Right hindlimb (tissue), 1 donor: Measurements from ENCODE around the gene TNRC6C.
"Not testable (repeated sequence)": the region's sequence is repeated elsewhere in the genome, so short reads cannot be mapped to it uniquely, and the experiment has no call there.

Experiments used
- DNase-seq: peaks from one replicate; pipeline ENCODE4 v3.0.0-alpha.2; 2018

The TNRC6C gene

DNA sequence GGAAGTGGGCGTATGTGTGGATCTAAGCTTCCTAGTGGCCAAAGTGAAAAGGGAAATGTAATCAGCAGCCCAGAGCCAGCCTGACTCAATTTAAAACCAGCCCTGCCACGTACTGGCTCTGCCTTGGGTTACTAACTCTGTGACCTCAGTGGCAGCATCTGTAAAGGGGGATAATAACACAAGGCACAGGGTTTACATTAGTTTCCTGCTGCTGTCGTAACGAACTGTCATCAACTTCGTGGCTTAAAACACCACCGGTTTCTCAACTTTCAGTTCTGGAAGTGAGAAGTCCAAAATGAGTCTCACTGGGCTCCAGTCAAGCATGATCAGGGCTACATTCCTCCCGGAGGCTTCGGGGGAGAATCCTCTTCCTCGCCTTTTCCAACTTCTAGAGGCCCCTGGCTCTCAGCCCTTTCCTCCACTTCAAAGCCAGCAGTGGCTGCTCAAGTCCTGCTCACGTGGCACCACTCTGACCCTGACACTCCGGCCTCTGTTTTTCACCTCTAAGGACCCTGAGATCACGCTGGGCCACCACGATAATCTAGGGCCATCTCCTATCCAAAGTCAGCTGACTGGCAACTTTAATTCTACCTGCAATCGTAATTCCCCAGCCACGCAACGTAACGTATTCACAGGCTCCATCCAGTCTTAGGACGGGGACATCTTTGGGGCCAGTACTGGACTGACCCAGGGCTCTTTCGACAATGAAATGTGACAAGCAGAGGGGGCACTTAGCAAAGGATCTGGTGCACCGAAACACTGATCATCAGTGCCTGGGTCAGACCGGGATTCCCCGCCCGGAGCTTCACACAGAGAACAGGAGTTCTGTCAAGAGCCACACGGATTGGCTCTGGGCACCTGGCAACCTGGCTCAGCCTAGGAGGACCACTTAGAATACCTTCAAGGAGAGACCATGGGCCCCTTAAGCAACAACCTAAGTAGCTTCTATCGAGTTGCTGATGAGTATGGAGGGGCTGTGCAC lies 155.6 kb downstream of the TNRC6C start:
- DNase-seq, result no peak

DNA sequence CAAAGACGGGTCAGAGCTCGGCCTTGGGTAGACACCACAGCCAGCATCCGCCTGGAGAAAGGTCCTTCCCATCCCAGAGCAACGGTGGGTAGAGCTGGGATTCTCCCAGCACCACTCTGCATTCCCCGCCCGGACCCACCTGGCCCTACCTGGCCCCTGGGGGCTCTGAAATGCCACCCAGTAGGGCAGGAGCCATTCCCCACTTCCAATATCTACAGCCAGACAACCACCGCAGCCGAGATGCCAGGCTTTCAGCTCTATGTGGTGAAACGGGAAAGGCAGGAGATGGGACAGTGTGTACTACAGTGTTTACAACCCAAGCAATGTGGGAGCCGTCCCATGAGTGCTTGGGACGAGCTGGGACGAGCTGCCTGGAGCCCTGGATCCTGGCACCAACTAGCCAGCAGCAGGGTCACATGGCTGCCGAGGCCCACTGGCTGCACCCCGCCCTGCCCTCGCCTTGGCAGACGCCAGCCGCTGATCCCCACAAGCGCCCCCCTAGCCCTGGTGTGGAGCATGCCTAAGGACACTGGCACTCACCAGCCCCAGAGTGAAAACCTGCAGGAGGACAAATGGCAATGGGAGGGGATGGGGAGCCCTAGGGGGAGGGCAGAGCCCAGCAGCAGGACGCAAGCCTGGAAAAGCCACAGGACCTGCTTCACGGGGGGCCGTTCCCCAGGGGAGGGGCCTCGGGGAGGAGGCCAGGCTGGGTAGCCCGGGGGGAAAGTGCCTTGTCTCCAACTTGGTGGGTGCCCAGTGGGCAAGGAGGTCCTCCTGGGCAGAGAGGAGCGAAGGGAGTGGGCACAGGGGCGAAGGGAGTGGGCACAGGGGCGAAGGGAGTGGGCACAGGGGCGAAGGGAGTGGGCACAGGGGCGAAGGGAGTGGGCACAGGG lies 156.6 kb downstream of the TNRC6C start:
- DNase-seq, result no peak

DNA sequence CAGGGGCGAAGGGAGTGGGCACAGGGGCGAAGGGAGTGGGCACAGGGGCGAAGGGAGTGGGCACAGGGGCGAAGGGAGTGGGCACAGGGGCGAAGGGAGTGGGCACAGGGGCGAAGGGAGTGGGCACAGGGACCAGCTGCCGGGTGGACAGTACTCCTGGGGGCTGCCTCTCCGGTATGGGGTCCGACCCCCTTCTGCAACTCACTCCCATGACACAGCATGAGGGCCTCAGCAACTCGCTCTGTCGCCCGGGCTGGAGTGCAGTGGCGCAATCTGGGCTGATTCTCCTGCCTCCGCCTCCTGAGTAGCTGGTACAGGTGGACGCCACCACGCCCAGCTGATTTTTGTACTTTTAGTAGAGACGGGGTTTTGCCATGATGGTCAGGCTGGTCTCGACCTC lies 157.3 kb downstream of the TNRC6C start:
- not testable (repeated sequence) for DNase-seq

DNA sequence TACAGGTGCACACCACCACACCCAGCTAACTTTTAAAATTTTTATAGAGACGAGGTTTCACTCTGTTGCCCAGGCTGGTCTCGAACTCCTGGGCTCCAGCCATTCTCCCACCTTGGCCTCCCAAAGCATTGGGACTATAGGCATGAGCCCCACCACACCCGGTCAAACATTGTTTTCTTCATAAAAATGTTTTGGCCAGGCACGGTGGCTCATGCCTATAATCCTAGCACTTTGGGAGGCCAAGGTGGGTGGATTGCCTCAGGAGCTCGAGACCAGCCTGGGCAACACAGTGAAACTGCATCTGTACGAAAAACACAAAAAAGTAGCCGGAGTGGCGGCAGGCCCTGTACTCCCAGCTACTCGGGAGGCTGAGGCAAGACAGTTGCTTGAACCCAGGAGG lies 157.9 kb downstream of the TNRC6C start:
- no peak for DNase-seq

DNA sequence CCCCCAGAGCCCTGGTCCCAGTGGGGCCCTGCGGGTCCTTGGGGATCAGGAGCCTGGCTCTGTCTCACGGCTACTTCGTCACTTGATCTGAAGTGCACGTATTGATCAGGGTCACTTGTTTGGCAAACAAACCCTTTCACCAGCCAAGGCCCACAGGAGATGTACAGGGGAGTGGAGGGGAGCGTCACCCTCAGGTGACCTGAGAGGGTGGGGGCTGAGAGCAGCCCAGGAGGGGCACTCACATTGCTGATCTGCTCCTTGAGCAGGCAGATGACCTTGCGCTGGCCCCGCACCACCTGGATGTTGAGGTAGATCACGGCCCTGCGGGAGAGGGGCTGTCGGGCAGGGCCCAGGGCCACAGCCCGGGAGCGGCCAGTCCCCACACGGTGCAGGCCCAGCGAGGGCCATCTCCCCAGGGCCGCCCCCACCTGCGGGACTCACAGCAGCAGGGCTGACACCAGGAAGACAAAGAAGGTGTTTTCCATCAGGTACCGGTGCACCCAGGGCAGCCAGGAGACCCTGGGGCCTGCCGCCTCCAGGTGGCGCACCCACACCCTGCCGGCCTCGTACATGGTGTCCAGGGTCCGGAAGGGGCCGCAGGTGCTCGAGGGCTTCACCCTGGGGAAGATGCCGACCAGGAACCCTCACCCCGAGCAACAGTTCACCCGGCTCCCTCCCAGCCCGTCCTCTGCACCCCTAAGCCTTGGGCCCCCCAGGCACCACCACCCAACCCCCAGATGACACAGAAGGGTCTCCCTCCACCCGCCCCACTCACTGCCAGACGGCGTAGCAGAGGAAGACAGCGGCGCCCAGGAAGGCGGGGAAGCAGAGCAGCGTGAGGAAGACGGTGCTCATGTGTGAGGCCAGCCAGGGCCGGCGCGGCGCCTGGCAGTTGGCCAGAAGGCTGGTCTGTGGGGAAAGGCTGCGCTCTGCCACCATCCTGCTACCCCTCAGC lies 158.8 kb downstream of the TNRC6C start:
- no peak for DNase-seq

DNA sequence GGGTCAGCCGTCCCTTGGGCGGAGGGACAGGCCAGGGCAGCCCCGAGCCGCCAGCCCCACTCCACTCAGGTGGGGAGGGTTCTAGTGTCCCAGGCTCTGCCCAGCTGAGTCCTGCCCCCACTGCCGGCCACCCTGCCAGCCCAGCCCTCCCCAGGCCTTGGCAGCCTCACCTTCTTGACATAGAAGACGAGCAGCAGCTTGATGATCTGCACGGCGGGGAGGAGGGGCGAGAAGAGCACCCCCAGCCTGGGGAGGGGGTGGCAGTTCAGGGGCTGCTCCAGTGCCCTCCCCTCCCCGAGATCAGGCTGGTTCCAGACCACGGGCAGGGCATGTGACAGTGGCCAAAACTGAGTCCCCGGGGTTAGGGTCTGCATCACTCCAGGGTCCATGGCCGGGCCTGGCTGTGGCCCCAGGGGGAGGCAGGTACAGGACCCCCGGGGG lies 160.3 kb downstream of the TNRC6C start:
- no peak for DNase-seq

DNA sequence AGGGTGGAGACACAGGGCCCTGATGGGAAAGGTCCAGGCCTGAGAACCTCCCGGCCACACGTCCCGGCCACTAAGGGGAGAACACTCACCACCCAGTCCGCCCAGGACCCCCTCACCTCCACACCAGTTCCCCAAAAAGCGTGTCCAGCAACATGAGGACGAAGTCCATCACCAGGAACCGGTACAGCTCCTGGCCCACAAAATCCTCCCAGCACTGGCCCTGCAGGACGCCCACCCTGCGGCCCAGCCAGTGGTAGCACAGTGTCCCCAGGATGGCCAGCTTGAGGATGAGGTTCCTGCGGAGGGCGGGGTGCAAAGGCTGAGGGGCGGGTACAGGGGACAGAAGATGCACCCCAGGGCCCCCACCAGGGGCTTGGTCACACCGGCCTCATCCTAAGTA lies 162.0 kb downstream of the TNRC6C start:
- no peak for DNase-seq

DNA sequence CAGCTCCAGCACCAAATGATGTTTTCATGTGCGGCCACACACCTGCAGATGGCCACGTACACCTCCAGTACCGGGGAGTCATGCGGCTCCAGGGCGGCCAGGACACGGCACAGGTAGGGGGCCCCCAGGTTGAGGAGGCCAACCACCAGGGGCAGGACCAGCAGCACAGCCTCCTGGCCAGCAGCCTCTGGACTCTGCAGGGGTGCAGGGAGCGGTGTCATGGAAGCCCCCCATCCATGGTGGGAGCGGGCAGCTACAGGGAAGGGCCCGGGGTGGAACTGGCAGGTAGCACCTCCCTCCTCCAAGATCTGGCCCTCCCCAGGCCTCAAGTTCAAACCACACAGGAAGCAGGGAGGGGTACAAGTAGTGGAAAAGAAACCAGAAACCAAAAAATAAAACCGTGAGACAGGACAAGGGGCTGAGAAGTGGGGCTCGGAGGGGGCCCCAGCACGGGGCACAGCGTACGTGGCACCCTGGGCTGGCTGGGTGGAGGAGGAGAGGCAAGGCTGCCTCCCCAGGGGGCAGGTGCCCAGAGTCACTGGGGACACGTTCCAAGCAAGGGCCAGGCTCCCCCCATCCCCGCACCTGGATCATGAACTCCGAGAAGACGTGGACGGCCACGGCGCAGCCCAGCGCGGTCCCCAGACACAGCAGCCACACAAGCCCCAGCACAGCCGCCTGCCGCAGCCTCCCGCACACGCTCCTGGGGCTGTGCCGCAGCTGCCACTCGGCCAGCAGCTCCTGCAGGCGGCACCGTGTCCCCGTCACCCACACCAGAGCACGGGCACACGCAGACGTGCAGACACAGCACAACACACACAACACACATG lies 162.7 kb downstream of the TNRC6C start:
- DNase-seq, result no peak

DNA sequence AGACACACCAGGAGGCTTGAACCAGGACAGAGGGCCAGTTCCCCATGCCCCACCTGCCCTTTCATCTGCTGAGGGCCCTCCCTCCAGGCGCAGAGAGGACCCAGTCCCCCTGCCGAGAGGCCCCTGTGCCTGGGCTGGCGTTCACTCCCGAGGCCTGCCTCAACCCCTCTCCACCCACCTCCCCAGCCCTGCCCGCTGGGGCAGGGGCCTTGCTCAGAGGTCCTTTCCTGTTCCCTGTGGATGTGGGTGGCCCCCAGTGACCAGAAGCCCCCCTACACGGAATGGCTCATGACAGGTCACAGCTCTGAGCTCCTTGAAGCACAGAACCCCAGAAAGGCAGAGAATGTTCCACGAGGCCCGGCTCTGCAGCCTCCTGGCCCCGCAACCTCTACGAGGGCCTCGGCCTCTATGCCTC lies 163.3 kb downstream of the TNRC6C start:
- DNase-seq, result no peak

DNA sequence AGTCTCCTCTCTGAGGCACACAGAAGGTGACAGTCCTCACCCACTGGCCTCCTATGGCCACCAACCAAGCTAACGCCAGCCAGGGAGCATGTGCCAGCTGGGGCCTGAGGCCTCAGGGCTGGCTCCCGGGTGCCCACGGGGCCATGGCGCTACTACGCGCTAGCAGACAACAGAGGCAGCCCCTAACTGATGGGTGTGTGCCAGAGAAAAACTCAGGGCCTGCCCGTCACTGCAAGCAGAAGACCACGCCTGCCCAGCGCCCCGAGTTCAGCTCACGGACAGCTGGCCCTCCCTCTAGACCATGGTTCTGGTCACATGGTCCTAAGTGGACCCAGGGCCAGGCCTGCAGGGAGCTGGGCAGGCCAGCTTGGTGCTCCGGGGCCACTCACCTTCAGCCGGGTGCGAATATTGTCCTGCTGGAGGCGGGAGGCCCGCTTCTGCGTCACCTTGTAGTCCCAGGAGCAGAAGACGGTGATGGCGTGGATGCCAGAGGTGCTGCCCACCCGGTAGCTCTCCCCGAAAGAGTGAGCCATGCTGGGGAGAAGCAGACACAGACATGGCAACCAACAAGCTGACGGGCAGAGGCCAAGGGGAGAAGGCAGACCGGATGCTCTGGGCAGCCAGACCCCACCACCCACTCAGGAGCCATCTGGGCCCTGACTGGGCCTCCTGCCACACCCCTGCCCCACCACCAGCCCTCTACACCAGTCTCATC lies 163.9 kb downstream of the TNRC6C start:
- DNase-seq, result no peak

DNA sequence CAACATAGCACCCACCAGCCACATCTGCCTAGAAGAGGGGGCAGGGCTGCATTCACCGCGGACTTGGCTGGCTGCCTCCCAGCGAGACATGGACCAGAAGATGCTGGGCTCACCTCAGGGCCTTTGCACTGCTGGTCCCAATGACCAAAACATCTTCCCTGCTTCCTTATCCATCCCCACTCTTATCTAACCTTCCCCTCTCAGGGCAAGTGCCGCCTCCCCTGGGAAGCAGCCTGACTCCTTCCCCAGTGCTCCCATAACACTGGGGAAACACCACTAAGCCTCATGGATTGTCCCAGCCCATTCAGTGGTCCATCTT lies 164.4 kb downstream of the TNRC6C start:
- no peak for DNase-seq

DNA sequence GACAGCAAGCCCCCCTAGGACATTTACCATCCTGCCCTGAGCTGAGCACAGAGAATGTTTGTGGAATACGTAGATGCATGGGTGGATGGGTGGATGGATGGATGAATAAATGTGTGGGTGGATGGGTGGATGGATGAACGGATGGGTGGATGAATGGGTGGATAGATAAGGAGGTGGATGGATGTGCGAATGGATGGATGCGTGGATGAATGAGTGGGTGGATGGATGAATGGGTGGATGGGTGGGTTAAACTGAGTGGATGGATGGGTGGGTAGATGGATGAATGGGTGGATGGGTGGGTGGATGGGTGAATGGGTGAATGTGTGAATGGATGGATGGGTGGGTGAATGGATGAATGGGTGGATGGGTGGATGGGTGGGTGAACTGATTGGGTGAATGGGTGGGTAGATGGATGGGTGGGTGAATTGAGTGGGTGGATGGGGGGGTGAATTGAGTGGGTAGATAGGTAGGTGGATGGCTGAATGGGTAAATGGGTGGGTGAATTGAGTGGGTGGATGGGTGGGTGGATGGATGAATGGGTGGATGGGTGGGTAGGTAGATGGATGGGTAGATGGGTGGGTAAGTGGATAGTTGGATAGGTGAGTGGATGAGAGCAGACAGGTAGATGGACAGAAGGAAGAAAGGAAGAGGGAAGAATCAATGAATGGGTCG lies 164.9 kb downstream of the TNRC6C start:
- DNase-seq, result no peak

DNA sequence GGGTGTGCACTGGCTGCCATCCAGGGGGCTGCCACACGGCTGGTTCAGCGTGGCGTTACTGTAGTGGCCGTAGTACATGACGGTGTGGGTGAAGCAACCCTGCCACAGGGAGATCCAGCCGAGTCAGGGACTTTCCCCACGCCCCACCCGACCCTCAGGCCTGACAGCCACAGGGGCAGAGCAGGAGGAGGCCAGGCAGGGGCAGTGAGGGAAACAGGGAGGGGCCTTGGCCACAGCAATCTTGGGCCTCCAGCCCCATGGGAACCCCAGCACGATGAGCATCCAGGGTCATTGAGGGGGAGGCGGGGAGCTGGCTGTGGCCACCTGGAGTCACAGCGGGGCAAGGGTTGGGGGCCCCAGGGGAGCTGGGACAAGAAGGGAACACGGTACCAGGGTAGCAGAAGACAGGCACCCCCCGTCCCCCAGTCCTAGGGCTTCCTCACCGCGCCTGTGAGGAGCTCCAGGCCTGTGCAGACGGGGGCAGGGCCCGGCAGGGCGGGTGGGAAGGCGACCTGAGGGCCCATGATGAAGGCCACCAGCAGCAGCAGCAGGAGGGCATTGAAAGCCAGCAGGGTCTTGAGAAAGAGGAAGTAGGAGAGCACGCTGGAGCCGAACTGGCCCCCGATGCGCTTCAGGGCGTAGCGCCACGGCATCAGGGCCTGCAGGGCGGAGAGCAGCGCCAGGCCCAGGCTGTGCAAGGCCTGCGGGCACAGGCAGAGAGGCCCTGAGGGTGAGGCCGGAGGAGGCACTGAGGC lies 165.8 kb downstream of the TNRC6C start:
- DNase-seq, result no peak

DNA sequence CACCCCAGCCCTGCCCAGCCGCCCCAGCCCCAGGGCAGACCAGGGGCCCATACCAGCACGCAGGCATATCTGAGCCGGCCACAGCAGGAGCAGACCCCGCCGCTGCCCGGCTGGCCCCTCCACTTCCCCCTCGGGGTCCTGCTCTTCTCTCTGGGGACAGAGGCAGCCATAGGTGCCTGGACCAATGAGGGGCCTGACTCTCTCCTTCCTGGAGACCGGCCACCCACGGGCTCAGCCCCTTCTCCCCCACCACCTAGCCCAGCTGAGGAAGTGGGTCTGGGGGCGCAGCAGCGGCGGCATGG lies 166.3 kb downstream of the TNRC6C start:
- no peak for DNase-seq

DNA sequence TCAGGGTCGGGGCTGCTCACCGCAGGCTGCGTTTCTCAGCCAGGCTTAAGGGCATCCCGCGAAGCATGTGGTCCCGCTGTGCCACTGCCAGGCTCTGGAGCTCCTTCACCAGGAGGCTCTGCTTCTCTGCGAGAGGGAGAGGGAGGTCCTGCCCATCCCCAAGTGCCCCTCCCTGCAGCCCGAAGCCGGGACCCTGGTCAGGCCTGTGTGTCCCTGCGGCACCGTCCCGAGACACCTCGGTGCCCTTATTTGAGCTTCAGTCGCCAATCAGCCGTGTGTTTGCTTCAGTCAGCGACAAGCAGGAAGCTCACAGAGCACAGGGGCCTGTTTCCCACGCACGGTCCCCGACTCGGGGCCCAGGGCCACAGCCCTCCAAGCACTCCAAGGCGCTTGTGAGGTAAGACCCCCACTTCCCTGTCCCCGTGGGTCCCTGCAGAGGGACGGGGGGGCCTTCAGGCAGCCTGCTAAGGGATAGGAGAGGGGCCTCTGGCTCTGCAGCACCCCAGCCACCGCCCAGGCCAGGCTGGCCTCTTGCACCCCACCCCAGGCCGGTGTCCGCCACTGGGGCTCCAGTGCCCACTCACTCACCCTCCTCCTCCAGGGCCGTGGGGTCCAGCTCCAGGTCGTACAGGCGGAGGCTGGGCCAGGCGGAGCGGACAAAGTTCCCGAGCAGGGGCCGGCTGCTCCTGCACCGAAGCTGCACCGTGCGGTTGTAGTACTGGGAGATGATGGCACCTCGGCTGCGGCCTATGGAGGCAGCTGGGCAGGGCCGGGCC lies 166.8 kb downstream of the TNRC6C start:
- no peak for DNase-seq

DNA sequence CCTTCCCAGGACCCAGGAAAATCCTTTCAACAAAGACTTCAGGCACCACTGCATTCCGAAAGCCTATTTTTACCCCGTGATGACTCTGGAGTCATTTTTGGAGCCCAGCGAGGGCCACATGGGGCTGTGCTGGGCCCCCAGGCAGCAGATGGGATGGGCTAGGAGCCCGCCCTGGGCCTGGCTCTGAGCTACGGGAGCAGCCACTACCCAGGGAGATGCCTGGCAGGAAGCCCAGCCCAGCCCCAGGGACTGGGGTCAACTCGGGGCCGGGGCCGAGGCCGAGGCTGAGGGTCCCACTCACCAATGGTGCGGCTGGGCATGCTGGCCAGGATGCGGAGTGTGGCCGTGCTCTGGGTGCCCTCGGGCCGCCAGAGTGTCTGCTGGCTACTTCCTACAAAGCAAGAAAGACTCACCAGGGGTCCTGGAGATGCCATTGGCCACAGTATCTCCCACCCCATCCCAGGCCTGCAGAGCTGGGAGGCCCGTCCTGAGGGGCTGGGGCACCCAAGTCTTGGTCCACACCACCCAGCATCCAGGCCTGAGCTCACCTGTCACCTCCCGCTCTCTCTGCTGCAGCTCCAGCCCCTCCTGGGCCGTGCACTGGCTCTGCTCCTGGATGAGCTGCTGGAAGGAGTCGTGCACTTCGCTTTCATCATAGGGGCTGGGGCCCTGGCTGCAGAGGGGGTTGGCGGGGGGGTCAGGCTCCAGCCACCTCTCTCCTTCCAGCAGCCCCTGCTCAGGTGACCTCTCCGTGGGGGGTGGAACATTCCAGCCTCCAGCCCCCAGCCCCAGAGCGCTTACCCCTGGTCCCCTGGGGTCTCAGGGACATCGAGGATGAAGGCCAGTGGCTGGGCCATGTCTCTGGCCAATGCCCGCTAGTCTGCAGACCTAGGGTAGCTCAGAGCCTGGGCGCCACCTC lies 167.7 kb downstream of the TNRC6C start:
- DNase-seq, result no peak

DNA sequence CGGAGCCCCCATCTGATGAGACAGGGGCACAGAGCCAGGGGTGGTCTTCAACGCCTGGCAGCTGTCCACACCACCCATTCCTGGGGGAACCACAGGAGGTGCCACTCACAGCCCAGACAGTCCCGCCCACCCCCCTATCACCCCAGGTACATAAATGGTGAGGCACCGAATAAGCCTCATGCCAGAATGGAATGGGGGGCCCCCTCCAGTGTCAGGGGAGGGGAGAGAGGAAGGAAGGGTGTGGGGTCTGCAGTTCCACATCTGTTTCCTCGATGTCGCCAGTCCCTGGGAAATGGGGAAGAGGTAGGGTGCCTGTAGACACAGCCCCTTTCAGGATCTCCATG lies 168.4 kb downstream of the TNRC6C start:
- no peak for DNase-seq
